GM18526 (cell line): ENCODE results near the gene EIPR1.

ENCODE experiments used
- POLR2A ChIP-seq: IDR thresholded peaks from 3 replicates; pipeline ENCODE4 v1.6.1; 2011; ENCODE audit not compliant: insufficient read length; ENCODE audit errors: extremely low read depth

EIPR1 gene

DNA sequence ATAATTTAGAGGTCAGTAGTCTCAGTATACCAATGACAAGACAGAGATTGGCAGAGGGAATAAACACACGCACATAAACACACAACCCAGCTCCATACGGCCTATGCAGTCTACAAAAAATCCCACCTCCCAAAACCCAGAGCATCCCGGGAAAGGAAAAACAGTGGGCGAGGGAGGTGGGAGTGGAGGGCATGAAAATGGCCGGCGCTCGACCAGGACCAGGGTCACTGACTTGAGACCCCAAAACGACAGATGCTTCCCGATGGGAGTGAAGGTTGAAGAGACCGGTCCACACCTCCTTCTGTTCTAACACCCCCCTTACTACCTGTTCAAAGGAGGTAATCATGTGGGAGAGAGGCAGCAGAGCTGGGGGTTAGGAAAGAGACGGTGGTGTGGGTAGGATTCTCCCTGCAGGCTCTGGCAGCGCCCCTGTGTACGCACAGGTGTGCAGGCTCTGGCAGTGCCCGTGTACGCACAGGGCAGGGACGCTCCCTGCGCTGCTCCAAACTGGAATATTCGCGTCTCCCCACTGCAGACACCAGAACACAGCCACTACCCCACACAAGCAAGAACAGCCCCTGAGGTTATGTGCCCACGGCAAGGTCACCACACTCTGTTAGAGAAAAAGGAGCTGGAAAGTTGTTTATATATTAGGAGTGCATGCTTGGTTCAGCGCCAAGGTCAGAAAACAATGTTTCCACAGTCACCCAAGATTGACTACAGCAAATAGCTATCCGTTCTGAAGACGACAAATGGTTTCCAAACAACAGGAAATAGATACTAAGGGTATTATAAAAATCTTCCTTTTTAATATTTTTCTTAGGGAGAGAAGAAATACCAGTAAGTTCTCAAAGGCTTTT lies 67.9 kb downstream of the EIPR1 start:
- no peak for TF ChIP-seq POLR2A

GRCh38 chr2:3307901-3308300 lies 69.7 kb downstream of the EIPR1 start:
- TF ChIP-seq POLR2A, result no peak

GRCh38 chr2:3307236-3307635 lies 70.4 kb downstream of the EIPR1 start:
- no peak for TF ChIP-seq POLR2A

DNA sequence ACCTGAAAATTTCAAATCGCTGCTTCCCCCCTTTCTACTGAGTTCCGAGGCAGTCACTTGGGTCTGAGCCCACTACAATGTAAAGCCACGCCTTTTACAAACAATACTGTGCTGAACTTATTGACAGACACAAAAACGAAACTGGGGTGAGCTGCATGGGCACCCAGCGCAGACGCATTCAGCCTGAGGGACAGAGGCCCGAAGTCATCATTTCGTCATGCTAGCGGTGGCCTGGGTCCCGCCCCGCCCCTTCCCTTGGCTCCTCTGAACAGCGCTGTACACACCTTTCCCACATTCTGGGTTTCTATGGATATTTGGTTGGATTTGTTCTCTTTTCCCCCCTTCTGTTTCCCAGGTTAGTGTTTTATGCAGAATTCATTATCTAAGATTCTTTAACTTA lies 71.7 kb downstream of the EIPR1 start:
- TF ChIP-seq POLR2A, result no peak

DNA sequence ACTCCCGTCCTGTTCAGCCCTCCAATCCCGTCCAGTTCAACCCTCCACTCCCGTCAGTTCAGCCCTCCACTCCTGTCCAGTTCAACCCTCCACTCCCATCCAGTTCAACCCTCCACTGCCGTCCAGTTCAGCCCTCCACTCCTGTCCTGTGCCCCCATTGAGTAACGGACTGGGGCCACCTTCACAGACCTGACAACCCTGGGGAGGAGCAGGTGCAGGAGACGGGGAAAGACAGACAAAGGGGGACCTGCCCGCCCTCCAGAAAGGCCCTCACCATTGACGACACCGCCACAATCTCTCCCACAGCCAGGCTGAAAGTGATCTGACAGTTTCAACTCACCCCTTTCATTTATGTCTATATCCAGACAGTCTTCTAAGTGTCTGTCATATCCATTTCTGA lies 72.2 kb downstream of the EIPR1 start:
- TF ChIP-seq POLR2A, result no peak

DNA sequence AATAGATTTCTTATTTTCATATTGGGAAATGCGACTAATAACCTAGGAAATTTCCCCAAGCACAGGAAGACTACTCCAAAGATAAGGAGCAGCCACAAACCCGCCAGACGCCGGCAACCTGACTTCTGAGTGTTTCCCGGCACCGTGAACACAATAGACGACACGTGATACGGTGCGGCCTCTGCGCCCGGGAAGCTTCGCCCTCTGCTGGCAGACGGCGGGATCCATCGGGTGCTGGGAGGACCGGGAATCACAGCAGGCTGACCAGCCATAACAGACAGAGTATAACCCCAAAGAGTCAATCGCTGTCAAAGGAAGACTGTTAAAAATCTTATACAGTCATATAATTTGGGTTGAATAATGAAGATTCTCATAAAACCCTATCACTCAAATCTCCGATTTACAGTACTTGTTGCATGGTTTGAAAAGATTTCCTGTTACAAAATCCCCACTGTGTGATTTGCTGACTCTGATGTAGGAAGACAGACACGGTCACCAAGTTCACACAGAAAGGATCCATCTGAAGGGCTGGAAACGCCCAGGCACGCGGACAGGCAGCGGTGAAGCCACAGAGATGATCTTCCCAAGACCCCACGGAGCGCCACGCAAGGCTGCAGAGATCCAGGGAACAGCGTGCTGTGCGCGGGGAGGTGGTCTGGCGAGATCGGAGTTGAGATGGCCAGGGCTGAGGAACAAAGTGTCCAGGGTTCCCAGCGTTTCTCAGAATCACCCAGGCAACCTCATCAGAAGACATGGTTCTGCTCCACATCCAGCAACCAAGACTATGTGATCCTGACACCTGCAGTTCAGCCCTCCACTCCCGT lies 73.8 kb downstream of the EIPR1 start:
- no peak for TF ChIP-seq POLR2A

DNA sequence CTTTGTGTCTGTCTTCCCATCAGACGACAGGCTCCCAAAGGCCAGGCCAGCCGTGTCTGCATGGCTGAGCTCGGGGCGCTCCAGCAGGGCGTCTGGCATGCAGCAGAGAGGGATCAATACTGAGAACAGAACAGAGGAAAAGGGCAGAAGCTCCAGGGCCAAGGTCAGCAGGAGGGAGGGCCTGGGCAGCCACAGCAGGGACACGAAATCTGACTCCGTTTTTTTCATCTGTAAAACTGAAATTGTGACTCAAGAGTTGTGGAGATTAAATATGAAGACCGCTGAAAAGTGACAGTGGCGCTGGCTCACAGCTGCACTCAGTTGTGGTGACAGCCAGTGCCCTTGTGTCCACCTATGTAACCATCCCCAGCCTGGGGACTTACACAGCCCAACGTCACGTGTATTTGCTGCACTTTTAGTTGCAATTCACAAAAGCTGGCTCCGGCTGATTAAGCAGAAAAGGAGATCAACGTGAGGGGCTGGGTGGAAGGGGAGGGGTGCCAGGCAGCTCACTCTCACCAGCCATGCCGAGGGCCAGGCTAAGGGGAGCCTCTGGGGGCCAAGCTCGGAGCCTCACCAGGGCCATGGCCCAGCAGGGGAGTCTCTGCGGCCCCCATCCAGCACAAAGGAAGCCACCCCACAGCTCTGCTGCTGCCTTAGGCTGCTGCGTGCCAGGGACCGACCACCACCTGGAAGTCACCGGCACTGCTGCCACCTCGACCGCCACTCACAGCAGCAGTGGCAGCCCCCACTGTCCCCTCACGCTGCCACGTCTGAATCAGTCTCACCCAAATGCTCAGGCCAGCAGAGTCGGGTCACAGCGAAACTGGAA lies 74.7 kb downstream of the EIPR1 start:
- TF ChIP-seq POLR2A, result no peak

DNA sequence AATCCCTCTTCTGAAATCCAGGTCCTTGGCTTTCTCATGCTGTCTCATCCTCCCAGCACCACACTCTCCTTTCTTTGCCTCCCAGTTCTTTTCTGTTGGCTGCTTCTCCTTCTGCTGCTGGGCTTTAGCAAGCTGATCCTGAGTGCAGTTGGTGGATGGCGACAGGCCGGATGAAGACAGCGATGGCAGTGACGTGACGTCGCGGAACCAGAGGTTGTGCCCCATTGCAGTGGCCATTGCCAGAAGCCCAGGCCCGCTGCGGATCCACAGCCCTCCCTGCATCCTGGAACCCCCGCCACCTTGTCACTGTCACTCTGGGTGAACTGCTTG lies 75.2 kb downstream of the EIPR1 start:
- TF ChIP-seq POLR2A, result no peak

DNA sequence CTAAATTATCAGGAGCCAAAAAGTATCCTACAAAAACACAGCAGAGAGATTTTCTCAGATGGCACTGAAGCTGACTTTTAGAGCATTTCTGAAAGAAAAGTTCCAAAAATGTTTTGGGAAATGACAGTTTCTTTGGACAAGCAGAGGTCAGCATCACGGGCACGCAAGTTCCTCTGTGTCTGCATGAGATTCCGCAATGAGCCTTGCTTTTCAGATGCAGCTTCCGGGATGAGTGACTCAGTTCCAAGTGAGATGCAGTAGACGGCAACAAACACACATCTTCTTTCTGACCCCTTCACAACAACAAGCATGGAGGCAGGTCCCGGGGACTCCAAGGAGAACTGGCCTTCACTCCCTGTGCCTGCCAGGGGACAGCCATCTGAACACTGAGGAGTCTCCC lies 76.6 kb downstream of the EIPR1 start:
- TF ChIP-seq POLR2A, result no peak

DNA sequence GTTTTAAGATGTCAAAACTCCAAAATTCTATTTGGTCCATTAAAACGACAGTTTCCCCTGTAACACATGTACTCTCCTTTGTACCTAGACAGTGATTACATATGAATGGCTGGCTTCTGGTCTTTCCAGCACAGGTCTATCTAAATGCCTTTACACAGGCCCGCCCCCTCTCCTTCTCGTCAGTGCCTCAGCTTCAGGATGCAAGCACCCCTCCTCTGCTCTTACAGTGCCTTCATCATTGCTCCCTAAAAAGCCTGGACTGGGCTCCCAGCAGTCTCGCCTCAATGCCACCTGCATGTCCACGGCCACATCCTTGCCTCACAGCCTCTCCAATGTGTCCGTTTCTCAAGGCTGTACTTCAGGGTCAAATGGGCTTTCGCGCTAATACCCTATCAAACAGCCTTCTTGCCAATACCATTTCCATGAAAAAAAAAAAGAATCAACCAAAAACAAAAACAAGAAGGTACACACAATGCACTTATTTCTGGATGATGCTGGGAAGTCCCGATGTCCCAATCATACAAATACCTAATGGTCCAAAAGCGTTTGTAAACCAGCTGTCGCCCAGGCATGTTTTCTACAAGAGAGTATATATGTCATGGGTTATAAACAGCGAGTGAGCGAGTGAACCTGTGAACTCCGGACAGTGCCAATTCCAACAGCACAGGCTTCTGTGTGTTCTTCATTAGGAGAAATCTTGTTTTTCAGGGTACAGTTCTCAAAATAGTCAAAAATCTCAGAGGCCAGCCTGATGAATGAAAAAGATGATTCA lies 77.2 kb downstream of the EIPR1 start:
- TF ChIP-seq POLR2A, result no peak

DNA sequence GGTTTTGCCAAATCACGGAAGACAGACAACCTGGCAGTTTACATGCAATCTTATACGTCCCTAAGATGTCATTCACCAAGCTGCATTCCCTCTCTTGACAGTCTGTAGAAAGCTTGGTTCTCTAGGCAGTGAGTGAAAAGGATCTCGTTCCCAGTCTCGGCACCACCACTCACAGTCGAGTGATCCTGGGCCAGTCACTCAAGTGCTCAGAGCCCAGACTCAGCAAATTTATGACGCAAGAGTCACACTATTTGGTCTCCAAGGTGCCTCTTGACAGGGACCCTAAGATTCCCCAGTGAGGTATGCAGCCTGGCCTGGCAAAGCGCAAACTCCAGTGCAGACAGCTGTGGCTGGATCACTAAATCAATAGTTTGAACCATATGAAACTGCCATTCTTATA lies 77.9 kb downstream of the EIPR1 start:
- no peak for TF ChIP-seq POLR2A

GRCh38 chr2:3299130-3299529 lies 78.5 kb downstream of the EIPR1 start:
- no peak for TF ChIP-seq POLR2A

- no peak for TF ChIP-seq POLR2A
These were observed 79.4 kb downstream of the EIPR1 start for GRCh38 chr2:3298191-3298590.

DNA sequence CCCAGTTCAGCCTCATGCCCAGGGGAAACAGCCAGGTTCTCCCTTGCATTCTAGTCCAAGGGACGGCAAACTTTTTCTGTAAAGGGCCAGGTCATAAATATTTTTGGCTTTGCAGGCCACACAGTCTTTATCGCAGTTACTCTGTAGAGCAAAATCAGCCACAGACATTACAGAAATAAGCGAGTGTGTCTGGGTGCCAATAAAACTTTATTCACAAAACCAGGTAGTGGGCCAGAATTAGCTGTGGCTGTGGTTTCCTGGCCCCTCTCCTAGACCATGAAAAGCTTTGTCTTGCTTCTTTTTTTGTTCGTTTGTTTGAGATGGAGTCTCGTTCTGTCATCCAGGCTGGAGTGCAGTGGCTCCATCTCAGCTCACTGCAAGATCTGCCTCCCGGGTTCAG lies 80.1 kb downstream of the EIPR1 start:
- TF ChIP-seq POLR2A, result no peak

- no peak for TF ChIP-seq POLR2A
These were observed 81.2 kb downstream of the EIPR1 start for GRCh38 chr2:3296182-3296972.

- no peak for TF ChIP-seq POLR2A
These were observed 83.1 kb downstream of the EIPR1 start for GRCh38 chr2:3294493-3294892.
